ENCODE results near the gene CTNNA3.

CTNNA3 gene

DNA sequence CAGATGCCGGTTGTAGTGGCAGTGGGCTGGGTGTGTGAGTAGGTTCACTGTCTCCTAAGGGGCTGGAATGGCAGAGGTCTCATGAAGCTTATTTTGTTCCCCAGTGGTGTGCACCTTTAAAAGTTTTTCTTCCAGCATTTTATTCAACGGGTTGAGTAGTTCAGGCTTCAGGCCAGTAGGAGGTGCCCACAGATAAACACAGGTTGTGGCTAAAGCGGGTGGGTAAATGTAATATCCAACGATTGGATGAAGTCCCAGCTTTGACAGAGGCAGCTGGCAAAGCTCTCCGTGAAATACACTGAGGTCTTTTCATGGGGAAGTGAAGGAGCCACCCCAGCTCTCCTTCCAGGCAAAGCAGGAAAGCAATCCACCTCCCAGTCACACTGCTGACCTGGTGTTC, 1109.9 kb downstream of the CTNNA3 start:
- TF ChIP-seq, protein P1, sequence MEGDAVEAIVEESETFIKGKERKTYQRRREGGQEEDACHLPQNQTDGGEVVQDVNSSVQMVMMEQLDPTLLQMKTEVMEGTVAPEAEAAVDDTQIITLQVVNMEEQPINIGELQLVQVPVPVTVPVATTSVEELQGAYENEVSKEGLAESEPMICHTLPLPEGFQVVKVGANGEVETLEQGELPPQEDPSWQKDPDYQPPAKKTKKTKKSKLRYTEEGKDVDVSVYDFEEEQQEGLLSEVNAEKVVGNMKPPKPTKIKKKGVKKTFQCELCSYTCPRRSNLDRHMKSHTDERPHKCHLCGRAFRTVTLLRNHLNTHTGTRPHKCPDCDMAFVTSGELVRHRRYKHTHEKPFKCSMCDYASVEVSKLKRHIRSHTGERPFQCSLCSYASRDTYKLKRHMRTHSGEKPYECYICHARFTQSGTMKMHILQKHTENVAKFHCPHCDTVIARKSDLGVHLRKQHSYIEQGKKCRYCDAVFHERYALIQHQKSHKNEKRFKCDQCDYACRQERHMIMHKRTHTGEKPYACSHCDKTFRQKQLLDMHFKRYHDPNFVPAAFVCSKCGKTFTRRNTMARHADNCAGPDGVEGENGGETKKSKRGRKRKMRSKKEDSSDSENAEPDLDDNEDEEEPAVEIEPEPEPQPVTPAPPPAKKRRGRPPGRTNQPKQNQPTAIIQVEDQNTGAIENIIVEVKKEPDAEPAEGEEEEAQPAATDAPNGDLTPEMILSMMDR (IDR thresholded peaks at IDR 0.05): peak; percentile 65

DNA sequence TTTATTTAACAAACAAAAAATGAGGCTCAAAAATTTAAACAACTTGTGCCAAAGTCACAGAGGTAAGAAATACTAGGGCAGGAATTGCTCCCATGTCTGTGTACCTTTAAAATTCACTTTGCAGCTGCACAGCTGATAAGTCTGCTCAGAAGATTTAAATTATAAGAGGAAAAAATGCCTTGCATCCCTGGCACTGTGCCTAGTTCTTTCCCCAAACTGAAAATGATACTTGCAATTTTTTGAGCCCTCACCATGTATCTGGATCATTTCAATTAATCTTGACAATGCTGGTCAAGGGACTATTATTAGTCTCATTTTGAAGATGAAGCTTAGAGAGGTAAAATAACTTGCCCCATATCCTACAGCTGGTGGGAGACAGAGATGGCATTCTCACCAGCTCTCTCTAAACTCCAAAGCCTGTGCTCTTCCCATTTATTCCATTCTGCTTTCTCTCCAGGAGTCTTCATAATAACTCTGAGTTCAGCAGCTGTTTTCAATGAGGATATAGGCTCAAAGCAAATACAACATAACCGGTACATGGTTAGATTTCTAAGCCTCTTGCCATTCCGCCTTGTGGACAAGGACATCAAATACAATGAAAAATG, 1120.6 kb downstream of the CTNNA3 start:
- TF ChIP-seq, protein P1 (IDR thresholded peaks at IDR 0.05): no peak

DNA sequence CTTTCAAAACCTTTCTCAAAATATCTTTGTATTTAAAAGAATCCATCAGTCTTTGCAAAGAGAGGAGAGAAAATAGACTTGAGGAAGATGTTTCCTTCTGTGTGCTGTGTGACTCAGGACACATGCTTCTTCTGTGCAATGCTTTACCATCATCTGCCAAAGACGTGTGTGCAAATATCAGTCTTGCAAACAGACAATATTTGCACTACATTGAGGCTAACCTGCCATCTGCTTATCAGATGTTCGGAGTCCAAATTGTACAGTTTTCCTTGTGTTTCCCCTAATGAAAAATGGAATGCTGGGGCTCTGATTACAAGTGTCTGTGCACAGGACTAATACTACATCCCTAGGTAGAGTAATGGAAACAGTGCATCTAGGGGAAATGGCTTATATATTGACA, 1123.3 kb downstream of the CTNNA3 start:
- TF ChIP-seq, protein P1 (IDR thresholded peaks at IDR 0.05): no peak

DNA sequence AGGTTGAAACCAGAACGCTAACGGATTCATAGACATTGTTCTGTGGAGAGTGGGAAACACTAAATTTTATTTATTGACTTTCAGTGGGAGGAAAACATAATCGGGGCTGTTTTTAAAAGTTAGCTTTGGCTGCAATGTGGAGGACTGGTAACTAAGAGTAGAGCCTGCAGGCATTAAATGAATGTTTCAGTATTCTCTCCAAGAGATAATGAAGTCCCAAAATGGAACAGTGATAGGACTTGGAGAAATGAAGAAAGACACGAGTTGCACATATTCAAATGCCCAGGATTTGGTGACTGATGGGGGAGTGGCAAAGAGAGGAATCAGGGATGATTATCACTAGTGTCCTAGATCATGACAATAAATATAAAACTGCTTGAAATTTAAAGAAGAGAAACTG, 1130.0 kb downstream of the CTNNA3 start:
- TF ChIP-seq, protein P1 (IDR thresholded peaks at IDR 0.05): no peak

DNA sequence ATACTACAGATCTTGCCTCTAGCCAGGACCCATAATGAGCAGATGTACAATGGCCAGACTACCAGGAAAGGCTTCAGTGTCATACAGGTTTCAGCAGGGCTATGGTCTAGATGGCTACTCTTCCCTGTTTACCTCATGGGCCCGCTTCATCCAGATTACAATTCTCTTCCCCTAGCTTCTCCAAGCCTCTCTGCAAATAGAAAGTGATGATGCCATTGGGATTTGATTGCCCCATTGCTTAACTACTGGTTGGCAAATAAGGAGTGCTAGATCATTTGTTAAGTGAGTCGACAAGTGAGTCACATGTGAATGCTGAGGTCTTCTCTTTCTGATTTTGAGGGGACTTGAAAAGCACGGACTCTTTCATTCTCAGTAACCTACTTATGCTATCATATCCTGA, 1131.7 kb downstream of the CTNNA3 start:
- TF ChIP-seq, protein P1 (IDR thresholded peaks at IDR 0.05): no peak

DNA sequence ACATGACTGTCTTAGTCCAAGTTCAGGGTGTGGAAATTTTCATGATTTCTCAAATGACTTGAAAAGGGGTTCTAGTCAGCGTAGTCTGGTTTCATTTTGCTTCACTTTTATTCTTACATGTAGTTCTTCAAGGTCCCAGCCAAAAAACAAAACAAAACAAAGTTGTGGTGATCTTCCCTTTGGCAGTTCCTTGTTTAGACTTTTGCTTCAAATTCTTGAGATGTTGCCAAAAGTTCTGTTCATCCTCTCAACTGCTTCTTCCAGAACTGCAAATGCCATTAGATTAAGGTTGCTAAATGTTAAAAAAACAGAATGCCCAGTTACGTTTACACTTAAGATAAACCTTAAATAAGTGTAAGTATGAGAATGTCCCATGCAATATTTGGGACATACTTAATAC, 1140.9 kb downstream of the CTNNA3 start:
- TF ChIP-seq, protein P1 (IDR thresholded peaks at IDR 0.05): no peak

DNA sequence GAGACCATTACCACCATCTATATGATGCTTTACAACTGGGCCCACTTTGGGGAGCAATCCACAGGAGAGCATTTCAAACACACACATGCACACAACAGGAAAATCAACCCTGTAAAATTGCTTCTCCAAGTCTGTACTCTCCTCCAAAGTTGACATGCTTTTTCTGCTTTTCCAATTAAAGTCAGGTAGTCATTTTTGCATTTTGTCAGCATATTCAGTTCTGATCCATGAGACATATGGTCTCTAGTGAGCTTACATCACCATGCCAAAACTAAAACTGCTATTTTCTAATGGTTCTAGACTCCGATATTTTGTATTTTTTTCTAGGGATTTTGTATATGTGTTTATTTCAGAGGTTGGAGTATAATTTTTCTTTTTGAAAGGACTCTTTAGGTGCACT, 1143.7 kb downstream of the CTNNA3 start:
- TF ChIP-seq, protein P1 (IDR thresholded peaks at IDR 0.05): no peak

DNA sequence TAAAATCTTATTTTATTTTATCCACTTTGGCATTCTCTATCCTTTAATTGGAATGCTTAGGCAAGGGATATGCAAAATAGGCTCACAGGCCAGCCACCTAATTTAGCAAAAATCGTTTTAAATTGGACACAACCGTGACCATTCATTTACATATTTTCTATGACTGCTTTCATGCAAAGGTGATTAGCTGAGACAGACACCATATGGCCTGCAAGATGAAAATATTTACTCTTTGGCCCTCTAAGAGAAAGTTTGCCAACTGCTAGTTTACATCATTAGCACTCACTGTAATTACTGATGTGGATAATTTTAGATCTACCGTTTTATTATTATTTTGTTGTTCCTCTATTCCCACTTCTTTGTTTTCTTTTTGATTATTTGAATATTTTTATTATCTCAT, 1145.6 kb downstream of the CTNNA3 start:
- TF ChIP-seq, protein P1 (IDR thresholded peaks at IDR 0.05): no peak

All from LNCAP (cell line).